ENCODE measurements around the gene SAMD11. TPM values are rescaled to one million over a fixed set of nuclear protein-coding genes. Genes with fewer than 3 reads are reported as not detected.
A peak's percentile ranks its signal among the peaks of the same experiment; 100 is the strongest.

Gene SAMD11
- total RNA-seq, 8 experiments from 2014 or later = 0.29 to 30.4 (median 3.2) TPM

GRCh38 chr1:915295-916172 lies 8.2 kb upstream of the SAMD11 start:
- ATAC-seq (replicated peaks in 6 of 8) = no peak
- in situ Hi-C loops (cut with MboI; ENCODE audit: low pct_unique_long_range_greater_than_20kb in 2 of 9, low sequenced_read_pairs in 9 of 9, unreplicated experiment in 9 of 9) = no loop called here
- WGBS, 10 experiments = 40 to 93% (median 73%) methylated on average over 1 to 25 of the region's 28 CpGs; no CpG with 5 or more reads in 2 of the 10 experiments
- peaks cover 62 to 63% of the 10 kb centered on the region in 2 donors for H3K4me1 ChIP-seq (replicated peaks in 1 of 2)
- H3K4me3 ChIP-seq = no peak overlapping the region
- H3K27ac ChIP-seq = peak overlapping the region in 1 of 2 donors; percentile 58

GRCh38 chr1:916173-917075 lies 7.3 kb upstream of the SAMD11 start:
- peak; percentile 8 to 74 (median 54) for ATAC-seq (replicated peaks in 6 of 8)
- Histone ChIP-seq H3K4me3 (no peak overlapping the region), H3K4me1 (replicated peaks in 1 of 2) (peaks cover 62 to 63% of the 10 kb centered on the region in 2 donors), H3K27ac (peak overlapping the region in 1 of 2 donors; percentile 58)
- in situ Hi-C loops (cut with MboI; ENCODE audit: low pct_unique_long_range_greater_than_20kb in 2 of 9, low sequenced_read_pairs in 9 of 9, unreplicated experiment in 9 of 9) = no loop called here
- WGBS, 10 experiments = 0 to 47% (median 20%) methylated on average over 1 to 24 of the region's 31 CpGs; no CpG with 5 or more reads in 4 of the 10 experiments

- in situ Hi-C loops (cut with MboI; ENCODE audit: low pct_unique_long_range_greater_than_20kb in 2 of 9, low sequenced_read_pairs in 9 of 9, unreplicated experiment in 9 of 9) = no loop called here
- Histone ChIP-seq H3K27ac (peak overlapping the region in 1 of 2 donors; percentile 16), H3K4me3 (no peak overlapping the region), H3K4me1 (replicated peaks in 1 of 2) (peaks cover 62 to 63% of the 10 kb centered on the region in 2 donors)
- peak in 6 of 8 experiments; percentile 1 to 12 (median 6) for ATAC-seq (replicated peaks in 6 of 8)
- 0 to 80% methylated on average over 1 of the region's 7 CpGs; no CpG with 5 or more reads in 8 of the 10 experiments for WGBS, 10 experiments
Measured at GRCh38 chr1:917076-917459, 6.7 kb upstream of the SAMD11 start.

GRCh38 chr1:917466-918091 lies 6.1 kb upstream of the SAMD11 start:
- ATAC-seq (replicated peaks in 6 of 8) = no peak
- 54 to 82% (median 72%) methylated on average over 3 to 15 of the region's 22 CpGs; no CpG with 5 or more reads in 5 of the 10 experiments for WGBS, 10 experiments
- Histone ChIP-seq H3K4me3 (no peak overlapping the region), H3K4me1 (replicated peaks in 1 of 2) (peaks cover 63 to 64% of the 10 kb centered on the region in 2 donors), H3K27ac (peak overlapping the region in 1 of 2 donors; percentile 16)
- in situ Hi-C loops (cut with MboI; ENCODE audit: low pct_unique_long_range_greater_than_20kb in 2 of 9, low sequenced_read_pairs in 9 of 9, unreplicated experiment in 9 of 9) = no loop called here

- 72 to 81% (median 74%) methylated on average over 2 to 10 of the region's 15 CpGs; no CpG with 5 or more reads in 6 of the 10 experiments for WGBS, 10 experiments
- Histone ChIP-seq H3K4me1 (replicated peaks in 1 of 2) (peaks cover 68 to 71% of the 10 kb centered on the region in 2 donors), H3K27ac (no peak overlapping the region), H3K4me3 (no peak overlapping the region)
- ATAC-seq (replicated peaks in 6 of 8) = no peak
- in situ Hi-C loops (cut with MboI; ENCODE audit: low pct_unique_long_range_greater_than_20kb in 2 of 9, low sequenced_read_pairs in 9 of 9, unreplicated experiment in 9 of 9) = no loop called here
Measured at GRCh38 chr1:918353-918752, 5.4 kb upstream of the SAMD11 start.

DNA sequence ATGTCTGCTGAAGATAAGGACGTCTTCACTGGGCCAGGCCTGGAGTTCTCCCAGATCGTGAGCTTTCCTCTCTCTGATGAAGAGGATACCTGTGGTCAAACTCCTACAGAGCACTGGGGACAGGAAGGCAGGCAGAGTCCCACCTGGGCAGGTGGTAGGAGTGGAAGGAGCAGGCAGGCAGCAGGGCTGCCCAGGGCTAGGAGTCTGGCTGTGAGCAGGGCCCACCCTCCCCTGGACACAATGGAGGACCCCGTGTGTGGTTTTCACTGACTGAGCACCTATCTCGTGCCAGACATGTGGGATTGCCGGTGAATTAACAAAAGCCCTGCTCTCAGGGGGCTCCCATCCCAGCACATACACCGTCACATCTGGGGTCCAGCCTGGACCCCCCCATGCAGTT lies 4.9 kb upstream of the SAMD11 start:
- no peak overlapping the region for H3K27ac ChIP-seq
- 58 to 80% (median 65%) methylated on average over 1 to 5 of the region's 6 CpGs; no CpG with 5 or more reads in 5 of the 10 experiments for WGBS, 10 experiments
- no peak for ATAC-seq (replicated peaks in 6 of 8)
- in situ Hi-C loops (cut with MboI; ENCODE audit: low pct_unique_long_range_greater_than_20kb in 2 of 9, low sequenced_read_pairs in 9 of 9, unreplicated experiment in 9 of 9) = no loop called here
- H3K4me1 ChIP-seq (replicated peaks in 1 of 2) = peaks cover 71 to 76% of the 10 kb centered on the region in 2 donors
- no peak overlapping the region for H3K4me3 ChIP-seq

DNA sequence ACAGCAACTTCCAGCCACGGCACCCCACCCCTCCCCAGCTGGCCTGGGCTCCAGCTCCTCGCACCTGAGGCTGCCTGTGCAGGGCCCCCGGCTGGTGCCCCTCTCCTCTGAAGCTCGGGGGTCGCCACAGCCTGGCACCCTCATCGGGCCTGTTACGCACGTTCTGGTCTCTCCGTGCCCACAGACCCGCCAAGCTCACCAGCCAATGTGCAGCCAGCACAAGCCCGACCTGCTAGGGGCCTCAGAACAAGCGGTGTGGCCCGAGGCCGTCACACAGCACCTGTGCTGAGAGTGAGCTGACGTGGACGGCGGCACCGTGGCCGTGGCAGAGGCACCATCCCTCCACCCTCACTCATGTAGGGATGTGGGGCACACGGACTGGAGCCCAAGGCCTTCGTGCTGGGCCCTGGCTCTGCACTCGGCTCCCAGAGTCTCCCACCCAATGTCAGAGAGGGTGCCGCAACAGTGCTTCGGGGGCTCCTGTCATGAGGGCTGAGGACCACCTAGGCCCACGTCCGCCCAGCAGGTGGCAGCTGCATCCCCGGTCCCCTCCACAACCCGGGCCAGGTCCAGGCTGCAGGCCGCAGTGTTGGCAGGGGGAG lies 4.4 kb upstream of the SAMD11 start:
- in situ Hi-C loops (cut with MboI; ENCODE audit: low pct_unique_long_range_greater_than_20kb in 2 of 9, low sequenced_read_pairs in 9 of 9, unreplicated experiment in 9 of 9) = no loop called here
- Histone ChIP-seq H3K27ac (no peak overlapping the region), H3K4me3 (no peak overlapping the region), H3K4me1 (replicated peaks in 1 of 2) (peaks cover 71 to 76% of the 10 kb centered on the region in 2 donors)
- ATAC-seq (replicated peaks in 6 of 8) = no peak
- 40 to 78% (median 65%) methylated on average over 1 to 14 of the region's 29 CpGs; no CpG with 5 or more reads in 6 of the 10 experiments for WGBS, 10 experiments

DNA sequence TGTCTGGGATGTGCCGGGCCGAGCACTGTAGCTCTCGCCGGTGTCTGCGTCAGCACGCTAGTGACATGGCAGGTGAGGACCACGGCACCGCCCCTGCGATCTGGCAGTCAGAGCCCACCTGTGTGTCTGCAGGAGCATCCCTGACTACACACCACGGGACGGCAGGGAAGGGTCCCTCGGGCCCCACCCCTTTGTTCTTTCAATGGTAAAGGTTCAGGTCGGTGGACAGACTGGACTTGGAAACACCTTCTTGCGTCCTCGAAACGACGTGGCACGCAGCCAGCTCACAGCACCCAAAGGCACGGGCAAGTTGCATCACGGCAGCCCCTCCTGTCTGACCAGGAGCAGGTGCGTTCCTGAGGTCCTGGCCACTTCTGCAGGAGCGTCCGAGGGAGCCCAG lies 3.7 kb upstream of the SAMD11 start:
- 38 to 66% (median 53%) methylated on average over 1 to 7 of the region's 23 CpGs; no CpG with 5 or more reads in 4 of the 10 experiments for WGBS, 10 experiments
- Histone ChIP-seq H3K4me1 (replicated peaks in 1 of 2) (peaks cover 72 to 81% of the 10 kb centered on the region in 2 donors), H3K4me3 (no peak overlapping the region), H3K27ac (no peak overlapping the region)
- ATAC-seq (replicated peaks in 6 of 8) = no peak
- in situ Hi-C loops (cut with MboI; ENCODE audit: low pct_unique_long_range_greater_than_20kb in 2 of 9, low sequenced_read_pairs in 9 of 9, unreplicated experiment in 9 of 9) = no loop called here

DNA sequence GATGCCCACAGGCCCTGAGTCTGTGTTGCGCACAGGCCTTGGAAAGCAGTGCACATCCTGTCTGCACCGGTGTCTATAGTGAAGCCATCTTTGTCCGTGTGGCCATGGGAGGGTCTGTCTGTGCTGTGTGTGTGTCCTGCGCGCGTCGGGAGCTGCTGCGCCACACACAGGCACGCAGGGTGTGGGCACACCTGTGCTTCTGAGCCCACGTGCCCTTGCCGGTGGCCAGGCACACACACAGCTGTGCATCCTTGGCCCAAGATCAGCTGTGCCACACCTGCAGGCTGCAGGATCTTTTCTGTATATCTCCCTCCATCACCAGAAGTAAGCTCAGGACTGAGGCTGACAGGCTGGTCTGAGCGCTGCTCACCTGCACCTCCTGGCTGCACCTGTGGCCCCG lies 3.2 kb upstream of the SAMD11 start:
- peak in 2 of 8 experiments; percentile 0 to 1 for ATAC-seq (replicated peaks in 6 of 8)
- H3K4me3 ChIP-seq = no peak overlapping the region
- in situ Hi-C loops (cut with MboI; ENCODE audit: low pct_unique_long_range_greater_than_20kb in 2 of 9, low sequenced_read_pairs in 9 of 9, unreplicated experiment in 9 of 9) = no loop called here
- 0 to 17% (median 15%) methylated on average over 1 to 10 of the region's 13 CpGs; no CpG with 5 or more reads in 6 of the 10 experiments for WGBS, 10 experiments
- H3K4me1 ChIP-seq (replicated peaks in 1 of 2) = peaks cover 75 to 83% of the 10 kb centered on the region in 2 donors
- peak overlapping the region in 1 of 2 donors; percentile 0 for H3K27ac ChIP-seq

GRCh38 chr1:921011-921837 lies 2.5 kb upstream of the SAMD11 start:
- Histone ChIP-seq H3K4me3 (peak overlapping the region in 2 of 5 donors; percentile 10 to 13), H3K27ac (peak overlapping the region in 1 of 2 donors; percentile 0), H3K4me1 (replicated peaks in 1 of 2) (peaks cover 75 to 83% of the 10 kb centered on the region in 2 donors)
- peak; percentile 14 to 65 (median 52) for ATAC-seq (replicated peaks in 6 of 8)
- in situ Hi-C loops (cut with MboI; ENCODE audit: low pct_unique_long_range_greater_than_20kb in 2 of 9, low sequenced_read_pairs in 9 of 9, unreplicated experiment in 9 of 9) = no loop called here
- 11 to 30% (median 21%) methylated on average over 4 to 11 of the region's 38 CpGs; no CpG with 5 or more reads in 7 of the 10 experiments for WGBS, 10 experiments

GRCh38 chr1:923991-924655 lies 400 bp downstream of the SAMD11 start:
- in situ Hi-C loops (cut with MboI; ENCODE audit: low pct_unique_long_range_greater_than_20kb in 2 of 9, low sequenced_read_pairs in 9 of 9, unreplicated experiment in 9 of 9) = no loop called here
- Histone ChIP-seq H3K4me3 (peak overlapping the region; percentile 26 to 59 (median 42)), H3K27ac (no peak overlapping the region), H3K4me1 (replicated peaks in 1 of 2) (peaks cover 64 to 67% of the 10 kb centered on the region in 2 donors)
- ATAC-seq (replicated peaks in 6 of 8) = peak in 6 of 8 experiments; percentile 0 to 6 (median 0)
- 3% methylated on average over 24 of the region's 98 CpGs; no CpG with 5 or more reads in 9 of the 10 experiments for WGBS, 10 experiments

Measured in motor neuron (in vitro differentiated cells).